HG03575 (cell line): Measurements from ENCODE around the gene PINLYP.
"Not testable (repeated sequence)": the region's sequence is repeated elsewhere in the genome, so short reads cannot be mapped to it uniquely, and the experiment has no call there.

Experiments used
- ATAC-seq: cut with Tn5 transposase; IDR thresholded peaks from one replicate; pipeline ENCODE4 v1.9.1; 2021; ENCODE audit not compliant: unreplicated experiment, insufficient number of reproducible peaks, low FRiP score; ENCODE audit errors: extremely low read depth

PINLYP gene

DNA sequence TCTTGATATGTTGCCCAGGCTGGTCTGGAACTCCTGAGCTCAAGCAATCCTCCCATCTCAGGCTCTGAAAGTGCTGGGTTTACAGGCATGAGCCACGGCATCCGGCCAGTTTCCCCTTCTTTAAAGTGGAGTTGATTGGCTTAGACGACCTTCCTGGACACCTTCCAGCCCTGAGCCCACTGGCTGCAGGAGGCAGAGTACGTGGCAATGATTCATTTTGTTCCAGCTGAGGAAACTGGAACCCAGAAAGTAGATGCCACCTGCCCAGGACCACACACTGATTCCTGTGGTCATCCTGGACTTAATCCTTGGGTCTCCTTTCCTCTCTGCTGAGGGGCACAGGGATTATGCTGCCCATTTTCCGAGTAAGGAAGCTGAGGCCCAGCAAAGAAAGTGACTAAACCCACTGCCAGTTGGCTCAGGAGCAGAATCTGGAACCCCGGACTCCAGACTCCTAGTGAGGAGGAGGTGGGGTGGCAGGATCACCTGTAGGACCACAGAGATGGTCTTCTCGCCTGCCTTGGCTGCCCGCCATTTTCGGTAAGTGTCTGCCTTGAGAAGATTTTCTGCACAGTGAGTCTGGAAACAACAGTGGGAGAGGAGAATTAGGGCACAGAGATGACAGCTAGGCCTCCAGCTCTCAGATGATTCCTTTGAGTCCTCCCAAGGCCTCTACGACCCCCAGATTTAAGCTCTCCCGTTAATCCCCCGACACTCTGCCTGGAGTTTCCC, 1.0 kb upstream of the PINLYP start:
- no peak for ATAC-seq

DNA sequence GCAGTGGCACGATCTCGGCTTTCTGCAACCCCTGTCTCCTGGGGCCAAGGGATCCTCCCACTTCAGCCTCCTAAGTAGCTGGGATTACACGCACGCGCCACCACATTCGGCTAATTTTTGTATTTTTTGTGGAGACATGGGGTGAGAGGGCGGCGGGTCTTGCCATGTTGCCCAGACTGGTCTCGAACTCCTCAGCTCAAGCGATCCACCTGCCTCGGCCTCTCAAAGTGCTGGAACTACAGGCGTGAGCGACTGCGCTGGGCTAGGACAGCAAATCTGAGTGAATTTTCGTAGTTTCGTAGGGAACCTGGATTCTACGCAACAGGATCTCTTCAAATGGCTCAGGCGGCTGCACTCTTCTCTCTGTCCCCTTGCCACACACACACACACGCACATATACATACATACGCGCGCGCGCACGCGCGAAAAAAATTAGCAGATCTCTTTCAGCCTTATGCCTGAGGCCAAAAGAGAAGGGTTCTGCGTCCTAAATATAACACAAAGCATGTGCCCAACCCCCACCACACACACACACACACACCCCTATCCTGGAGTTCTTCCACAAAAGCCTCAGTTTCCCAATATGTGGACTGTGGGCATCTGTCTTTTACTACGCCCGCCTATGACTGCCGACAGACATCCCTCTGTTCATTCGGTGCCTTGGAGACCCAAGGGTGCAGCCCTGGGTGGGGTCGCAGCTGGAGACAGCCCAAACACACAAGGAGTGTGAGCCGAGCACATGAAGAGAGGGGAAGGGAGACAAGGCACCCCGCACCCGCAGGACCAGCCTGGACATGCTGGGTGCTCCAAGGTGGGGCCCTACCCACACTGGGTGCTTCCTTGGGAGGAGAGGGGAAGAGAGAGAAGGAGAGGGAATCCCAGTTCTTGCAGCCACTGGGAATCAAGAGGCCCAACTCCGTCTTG, 616 bp downstream of the PINLYP start:
- ATAC-seq: no peak

DNA sequence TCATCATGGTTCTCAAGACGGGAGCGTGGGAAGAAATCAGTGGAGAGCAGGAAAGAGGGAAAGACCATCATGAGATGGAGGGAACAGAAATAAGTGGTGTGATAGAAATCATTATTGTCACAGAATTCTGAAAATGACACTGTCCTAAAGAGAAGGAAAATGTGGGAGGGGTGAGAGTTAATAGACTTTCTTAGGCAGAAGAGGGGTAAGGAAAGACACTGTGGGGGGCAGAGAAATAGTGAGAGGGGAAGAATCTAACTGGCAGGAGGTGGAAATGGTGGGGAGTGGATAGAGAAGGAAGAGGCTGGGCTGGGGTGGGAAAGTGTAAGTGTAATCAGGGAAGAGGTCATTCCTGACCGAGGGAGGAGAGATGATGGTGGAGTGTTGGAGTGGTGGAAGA, 3.2 kb downstream of the PINLYP start:
- ATAC-seq: no peak

DNA sequence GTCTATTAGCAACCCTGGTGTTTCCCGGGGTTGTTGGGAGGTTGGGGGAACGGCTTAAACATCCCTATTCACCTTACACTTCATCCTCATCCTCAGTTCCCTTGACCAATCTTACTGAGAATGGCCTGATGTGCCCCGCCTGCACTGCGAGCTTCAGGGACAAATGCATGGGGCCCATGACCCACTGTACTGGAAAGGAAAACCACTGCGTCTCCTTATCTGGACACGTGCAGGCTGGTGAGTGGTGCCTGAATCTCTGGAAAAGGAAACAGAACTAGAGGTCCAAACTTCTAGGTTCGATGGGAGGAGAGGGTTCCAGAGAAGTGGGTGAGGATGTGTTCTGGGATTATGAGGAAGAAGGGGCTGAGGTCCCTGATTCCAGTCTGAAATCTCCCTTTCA, 5.9 kb downstream of the PINLYP start:
- ATAC-seq: no peak

DNA sequence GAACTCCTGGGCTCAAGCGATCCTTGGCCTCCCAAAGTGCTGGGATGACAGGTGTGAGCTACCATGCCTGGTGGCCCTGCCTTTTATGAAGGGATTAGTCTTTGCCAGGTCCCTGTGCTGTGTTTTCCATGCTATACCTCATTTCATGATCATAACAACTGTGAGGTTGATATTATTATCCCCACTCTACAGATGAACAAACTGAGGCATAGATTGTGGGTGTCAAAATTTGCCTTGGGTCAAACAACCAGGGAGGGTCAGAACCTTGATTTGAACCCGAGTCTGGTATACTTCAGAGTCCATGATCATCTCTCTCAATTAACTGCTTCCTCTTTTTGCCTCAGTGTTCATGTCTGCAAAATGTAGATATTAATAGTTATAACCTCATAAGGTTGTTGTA, 6.9 kb downstream of the PINLYP start:
- no peak for ATAC-seq

DNA sequence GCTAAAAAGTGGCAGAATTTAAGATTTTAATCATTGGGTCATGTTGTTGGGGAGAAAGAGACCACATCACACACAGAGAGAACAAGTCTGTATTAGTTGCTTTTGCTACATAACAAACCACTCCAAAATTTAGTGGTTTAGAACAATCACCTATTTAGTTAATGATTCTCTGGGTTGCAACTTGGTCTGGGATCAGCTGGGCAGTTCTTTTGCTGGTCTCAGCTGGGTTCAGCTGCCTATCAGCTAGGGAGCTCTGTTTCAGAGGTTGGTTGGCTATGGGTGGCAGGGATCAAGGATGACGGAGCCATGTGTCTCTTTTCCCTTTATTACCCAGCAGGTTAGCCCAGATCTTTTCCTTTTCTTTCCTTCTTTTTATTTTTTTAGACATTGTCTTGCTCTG, 8.9 kb downstream of the PINLYP start:
- ATAC-seq: no peak

DNA sequence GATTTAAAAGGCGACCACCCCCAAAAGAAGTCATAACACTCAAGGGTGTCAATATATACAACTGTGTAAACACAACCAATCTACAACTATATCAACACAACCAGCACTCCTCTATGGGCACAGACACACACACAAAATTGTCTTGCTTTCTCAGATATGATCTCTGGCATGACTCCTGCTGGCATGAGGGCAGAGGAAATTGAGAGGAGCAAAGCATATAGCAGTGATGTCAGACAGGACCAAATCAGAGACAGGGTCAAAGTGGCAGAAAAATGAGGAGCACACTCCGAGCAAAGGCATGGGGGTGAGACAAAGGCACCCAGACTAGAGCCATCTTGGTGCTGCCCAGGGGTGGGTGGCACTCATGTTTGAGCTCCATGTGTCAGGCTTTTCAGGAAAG, 10.7 kb downstream of the PINLYP start:
- no peak for ATAC-seq

DNA sequence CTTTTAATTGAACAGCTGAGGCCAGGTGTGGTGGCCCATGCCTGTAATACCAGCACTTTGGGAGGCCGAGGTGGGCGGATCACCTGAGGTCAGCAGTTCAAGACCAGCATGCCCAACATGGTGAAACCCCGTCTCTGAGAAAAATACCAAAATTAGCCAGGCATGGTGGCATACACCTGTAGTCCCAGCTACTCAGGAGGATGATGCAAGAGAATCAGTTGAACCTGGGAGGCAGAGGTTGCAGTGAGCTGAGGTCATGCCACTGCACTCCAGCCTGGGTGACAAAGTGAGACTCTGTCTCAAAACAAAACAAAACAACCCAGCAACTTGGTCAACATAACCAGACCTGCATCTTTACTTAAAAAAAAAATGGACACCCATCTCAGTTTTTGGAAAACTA, 11.4 kb downstream of the PINLYP start:
- ATAC-seq: not testable (repeated sequence)

DNA sequence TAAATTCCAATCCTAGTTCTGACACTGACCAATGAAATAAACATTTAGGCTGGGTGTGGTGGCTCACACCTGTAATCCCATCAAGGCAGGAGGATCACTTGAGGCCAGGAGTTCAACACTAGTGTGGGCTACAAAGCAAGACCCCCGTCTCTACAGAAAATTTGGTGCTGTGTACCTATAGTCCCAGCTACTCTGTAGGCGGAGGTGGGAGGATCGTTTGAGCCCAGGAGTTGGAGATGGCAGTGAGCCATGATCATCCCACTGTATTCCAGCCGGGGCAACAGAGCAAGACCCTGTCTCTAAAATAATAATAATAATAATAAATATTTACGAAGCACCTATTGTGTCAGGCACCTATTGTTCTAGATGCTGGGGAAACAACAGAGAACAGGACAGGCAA, 13.7 kb downstream of the PINLYP start:
- ATAC-seq: no peak

DNA sequence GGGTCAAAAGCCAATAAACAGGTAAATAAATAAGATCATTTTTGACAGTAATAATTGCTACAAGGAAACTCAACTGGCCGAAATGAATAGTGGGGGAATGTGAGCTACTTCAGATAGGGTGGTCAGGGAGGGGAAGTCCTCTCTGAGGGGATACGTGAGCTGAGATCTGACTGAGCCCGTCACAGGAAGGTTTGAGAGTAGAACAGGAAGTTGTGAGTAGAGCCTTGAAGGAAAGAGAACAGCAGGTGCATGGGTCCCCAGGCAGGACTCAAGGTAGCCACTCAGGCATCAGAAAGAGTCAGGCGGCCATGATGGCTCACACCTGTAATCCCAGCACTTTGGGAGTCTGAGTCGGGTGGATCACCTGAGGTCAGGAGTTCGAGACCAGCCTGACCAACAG, 14.1 kb downstream of the PINLYP start:
- ATAC-seq: no peak

DNA sequence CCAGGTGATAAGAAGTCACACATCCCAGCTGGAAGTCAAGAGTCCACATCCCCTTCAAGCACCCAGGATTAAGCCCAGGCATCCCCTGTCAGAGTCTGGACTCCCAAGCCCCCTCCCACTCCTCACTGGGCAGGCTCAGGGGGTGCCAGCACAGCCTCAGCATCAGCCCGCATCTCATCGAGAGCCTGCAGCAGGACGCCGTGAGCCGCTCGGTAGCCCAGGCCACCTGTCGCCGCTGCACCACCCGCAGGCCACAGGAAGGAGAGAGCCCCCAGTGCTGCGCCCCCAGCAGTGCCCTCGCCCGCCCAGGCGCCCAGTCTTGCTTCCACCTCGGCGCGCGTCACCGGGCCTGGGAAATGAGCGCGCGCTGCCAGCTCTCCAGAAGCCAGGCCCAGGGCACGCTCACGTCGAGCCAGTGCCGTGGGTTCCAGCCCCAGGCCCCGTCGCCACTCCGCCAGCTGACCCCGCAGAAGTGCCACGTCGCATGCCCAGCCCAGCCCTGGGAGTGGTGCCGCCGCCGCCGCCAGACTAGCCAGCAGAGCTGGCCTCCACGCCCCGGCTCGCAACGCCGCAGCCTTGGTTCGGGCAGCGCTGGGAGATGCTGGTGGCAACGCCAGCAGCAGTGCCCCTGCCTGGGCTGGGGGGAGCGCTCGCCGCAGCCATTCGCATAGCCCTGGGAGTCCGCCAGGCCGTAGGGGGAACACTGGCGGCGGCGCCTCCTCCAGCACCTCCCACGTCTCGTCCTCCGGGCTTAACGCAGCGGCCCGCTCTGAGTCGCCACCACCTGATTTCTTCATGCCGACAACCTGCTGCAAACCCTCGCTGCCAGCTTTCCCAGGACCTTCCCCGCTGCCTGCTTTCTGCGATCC, 16.5 kb downstream of the PINLYP start:
- ATAC-seq: no peak

DNA sequence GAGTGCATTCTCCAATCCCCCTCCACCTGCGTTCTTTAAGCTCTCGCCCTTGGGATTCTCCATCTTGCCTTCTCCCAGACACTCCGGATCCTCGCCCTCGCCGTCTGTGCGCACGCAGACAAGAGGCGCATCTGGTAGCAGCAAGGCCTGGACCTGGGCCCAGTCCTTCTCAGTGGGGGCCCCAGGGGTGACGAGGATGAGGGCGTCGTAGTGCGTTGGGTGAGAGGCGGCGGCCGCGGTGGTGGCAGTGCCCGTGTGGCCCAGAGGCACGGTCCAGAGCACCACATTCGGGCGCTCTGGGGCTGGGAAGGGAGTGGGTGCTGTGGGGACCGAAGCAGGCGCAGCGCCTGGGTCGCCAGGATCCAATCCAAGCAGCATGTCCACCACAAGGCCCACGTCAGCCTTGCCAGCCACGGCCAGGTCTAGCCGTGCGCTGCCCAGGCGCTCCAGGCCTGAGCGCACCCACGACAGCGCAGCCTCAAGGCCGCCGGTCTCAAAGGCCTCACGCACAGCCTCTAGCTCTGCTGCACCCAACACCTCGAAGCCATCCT, 17.3 kb downstream of the PINLYP start:
- no peak for ATAC-seq

DNA sequence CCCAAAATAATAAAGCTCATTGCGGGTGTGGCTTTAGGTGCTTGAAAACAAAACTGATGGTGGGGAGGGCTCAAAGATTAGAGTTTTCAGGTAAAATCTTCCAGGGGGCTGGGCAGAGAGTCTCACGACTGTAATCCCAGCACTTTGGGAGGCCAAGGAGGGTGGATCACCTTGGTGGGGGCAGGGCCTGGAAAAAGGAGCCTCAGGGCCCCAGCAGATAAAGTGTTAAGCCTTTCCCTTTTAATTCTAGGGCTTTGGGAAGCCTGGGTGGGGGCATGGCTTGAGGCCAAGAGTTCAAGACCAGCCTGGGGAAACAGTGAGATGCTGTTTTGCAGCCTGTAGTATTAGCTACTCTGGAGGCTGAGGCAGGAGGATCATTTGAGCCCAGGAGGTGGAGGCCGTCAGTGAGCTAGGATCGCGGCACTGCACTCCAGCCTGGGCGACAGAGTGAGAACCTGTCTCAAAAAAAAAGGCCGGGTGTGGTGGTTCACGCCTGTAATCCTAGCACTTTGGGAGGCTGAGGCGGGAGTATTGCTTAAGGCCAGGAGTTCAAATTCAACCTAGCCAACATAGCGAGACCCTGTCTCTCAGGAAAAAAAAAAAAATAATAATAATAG, 18.6 kb downstream of the PINLYP start:
- ATAC-seq: no peak

DNA sequence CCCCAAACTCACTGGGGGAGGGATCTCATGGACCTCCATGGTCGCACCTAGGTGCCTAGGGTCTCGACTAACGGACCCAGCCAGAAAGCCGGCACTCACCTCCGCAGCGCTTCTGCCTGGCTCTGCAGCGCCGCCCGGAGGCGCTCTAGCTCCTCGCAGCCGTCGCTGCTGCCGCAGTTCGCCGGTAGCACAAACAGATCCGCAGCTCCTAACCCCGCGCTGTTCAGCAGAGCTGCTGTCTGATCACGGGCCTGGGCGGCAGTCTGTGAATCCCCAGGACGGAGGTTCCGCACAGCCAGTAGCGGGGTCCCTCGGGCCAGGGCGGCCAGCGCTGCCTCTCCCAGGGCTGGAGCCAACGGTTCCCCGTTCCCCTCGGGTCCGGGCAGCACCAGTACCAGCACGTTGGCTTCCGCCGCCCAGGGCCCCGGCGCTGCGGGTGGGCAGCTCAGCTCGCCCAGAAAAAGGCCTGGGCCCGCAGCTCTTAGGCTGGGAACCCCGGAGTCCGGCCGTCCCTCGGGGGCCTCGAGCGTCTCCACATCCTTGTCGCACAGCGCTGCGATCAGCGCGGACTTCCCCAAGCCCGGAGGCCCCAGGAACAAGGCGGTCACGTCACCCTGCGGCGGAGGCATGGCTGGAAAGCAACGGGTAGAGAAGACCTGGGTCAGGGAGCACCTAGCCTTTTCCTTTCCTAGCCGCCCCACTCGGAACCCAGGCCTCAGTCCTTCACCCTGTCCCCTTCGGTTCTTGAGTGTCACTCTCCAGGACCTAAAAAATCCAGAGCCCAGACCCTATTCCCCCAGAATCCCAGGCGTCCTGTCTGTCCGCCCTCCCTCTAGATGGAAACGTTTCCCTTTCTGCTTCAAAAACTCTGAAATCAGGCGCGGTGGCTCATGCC, 19.4 kb downstream of the PINLYP start:
- ATAC-seq: no peak

DNA sequence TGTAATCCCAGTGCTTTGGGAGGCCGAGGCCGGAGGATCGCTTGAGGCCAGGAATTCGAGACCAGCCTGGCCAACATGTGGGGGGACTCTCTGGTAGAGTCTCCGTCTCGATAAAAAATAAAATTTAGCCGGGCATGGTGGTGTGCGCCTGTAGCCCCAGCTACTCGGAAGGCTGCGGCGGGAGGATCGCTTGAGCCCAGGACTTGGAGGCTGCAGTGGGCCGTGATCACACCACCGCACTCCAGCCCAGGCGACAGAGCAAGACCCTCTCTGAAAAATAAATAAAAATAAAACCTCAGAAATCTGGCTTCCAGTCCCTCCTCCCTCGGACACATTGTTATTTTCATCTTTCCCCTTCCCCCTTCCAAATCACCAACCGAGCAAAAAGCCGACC, 20.0 kb downstream of the PINLYP start:
- ATAC-seq: no peak

DNA sequence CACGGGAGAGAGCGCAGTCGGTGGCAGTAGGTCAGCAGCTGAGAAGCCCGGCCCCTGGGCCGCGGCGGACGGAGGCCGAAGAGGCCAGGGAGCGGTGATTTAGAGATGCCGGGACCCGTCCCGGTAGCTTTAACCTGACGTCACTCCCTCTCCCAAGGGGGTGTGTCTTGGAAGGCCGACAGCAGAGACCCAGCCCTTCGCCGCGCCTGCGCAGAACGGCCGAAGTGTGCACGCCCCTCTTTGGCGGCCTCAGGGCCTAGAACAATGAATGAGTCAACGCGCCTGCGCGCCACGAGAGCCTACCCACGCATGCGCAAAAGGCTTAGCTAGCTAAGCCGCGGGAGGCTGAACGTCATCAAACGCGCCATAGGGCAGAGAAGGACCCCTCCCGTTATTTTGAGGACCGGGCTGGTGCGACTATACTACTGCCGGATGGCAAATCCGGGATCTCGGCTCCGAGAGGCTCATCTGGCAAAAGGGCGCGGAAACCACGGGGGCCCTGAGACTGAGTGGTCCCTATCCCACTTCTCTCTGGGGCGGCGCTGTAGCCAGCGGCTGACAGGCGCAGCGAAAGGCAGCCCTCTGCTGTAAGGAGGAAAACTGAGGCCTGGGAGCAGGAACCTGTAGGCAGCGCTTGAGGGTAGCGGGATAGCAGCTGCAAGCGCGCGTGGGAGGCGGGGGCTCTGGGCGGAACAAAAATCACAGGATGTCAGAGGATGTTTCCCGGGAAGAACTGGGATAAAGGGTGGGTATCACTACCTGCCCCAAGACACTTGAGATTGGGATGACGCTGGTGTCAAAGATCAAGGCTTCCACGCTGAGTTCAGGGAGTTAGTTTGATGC, 20.6 kb downstream of the PINLYP start, which contains the start of the genes IRGQ and ZNF576:
Gene IRGQ, minus strand, starts transcription at position 136 of the 843 bp plus-strand sequence. CDS start 796 bp downstream, outside the sequence.
Gene ZNF576, plus strand, starts transcription at position 597 of the 843 bp plus-strand sequence. CDS start 514 bp downstream, outside the sequence.
- peak; percentile 38 for ATAC-seq
